Stimulated activated CD4-positive, alpha-beta T cell treated with anti-CD3 and anti-CD28 coated beads, Interleukin-12 subunit alpha, Interleukin-12 subunit beta, amount 100 ng/mL, for 48 hours (primary cell): ENCODE results near the gene NEB.
"Not testable (repeated sequence)": the region's sequence is repeated elsewhere in the genome, so short reads cannot be mapped to it uniquely, and the experiment has no call there.

ENCODE experiments used
- DNase-seq, 3 donors: peaks; one replicate each; pipeline ENCODE4 v3.0.0-alpha.2; 2020; ENCODE audit warnings: low read depth in 2 of 3, low spot score in 1 of 3

NEB gene

GRCh38 chr2:151559431-151559830, 174.8 kb downstream of the NEB start:
- not testable (repeated sequence) for DNase-seq

- not testable (repeated sequence) for DNase-seq
Observed at GRCh38 chr2:151557883-151558282, 176.4 kb downstream of the NEB start.

- DNase-seq, result no peak
Observed at GRCh38 chr2:151556121-151556520, 178.2 kb downstream of the NEB start.

- no peak for DNase-seq
Observed at GRCh38 chr2:151552287-151552686, 182.0 kb downstream of the NEB start.

- no peak for DNase-seq
Observed at GRCh38 chr2:151551556-151551955, 182.7 kb downstream of the NEB start.

GRCh38 chr2:151549191-151549590, 185.1 kb downstream of the NEB start:
- DNase-seq, result no peak

- DNase-seq, result no peak
Observed at GRCh38 chr2:151544449-151544848, 189.8 kb downstream of the NEB start.

- DNase-seq, result no peak
Observed at GRCh38 chr2:151543876-151544275, 190.4 kb downstream of the NEB start.

GRCh38 chr2:151534001-151534400, 200.3 kb downstream of the NEB start:
- no peak for DNase-seq

- no peak for DNase-seq
Observed at GRCh38 chr2:151533127-151533526, 201.1 kb downstream of the NEB start.

GRCh38 chr2:151526572-151527090, 207.6 kb downstream of the NEB start:
- no peak for DNase-seq

- DNase-seq, result no peak
Observed at GRCh38 chr2:151525821-151526373, 208.4 kb downstream of the NEB start.

- DNase-seq, result no peak
Observed at GRCh38 chr2:151523850-151524249, 210.4 kb downstream of the NEB start.

GRCh38 chr2:151522556-151522955, 211.7 kb downstream of the NEB start:
- DNase-seq, result no peak

GRCh38 chr2:151520976-151521375, 213.3 kb downstream of the NEB start:
- no peak for DNase-seq

GRCh38 chr2:151518802-151519201, 215.5 kb downstream of the NEB start:
- no peak for DNase-seq

GRCh38 chr2:151508519-151508918, 225.8 kb downstream of the NEB start:
- no peak for DNase-seq

GRCh38 chr2:151506170-151506569, 228.1 kb downstream of the NEB start:
- DNase-seq, result no peak

- DNase-seq, result no peak
Observed at GRCh38 chr2:151498178-151498577, 236.1 kb downstream of the NEB start.

GRCh38 chr2:151491496-151491895, 242.8 kb downstream of the NEB start:
- DNase-seq, result no peak

- no peak for DNase-seq
Observed at GRCh38 chr2:151490276-151490675, 244.0 kb downstream of the NEB start.

- no peak for DNase-seq
Observed at GRCh38 chr2:151486053-151486452, 248.2 kb downstream of the NEB start.

- DNase-seq, result no peak
Observed at GRCh38 chr2:151484100-151484499, 250.2 kb downstream of the NEB start.
